GM18502 (cell line): ENCODE measurements around the gene ABR.

Source experiments
- ATAC-seq: cut with Tn5 transposase; IDR thresholded peaks from one replicate; pipeline ENCODE4 v1.9.1; 2021; ENCODE audit warnings: mild to moderate bottlenecking; ENCODE audit not compliant: unreplicated experiment, poor library complexity

The ABR gene

GRCh38 chr17:1179112-1179817, 516 bp downstream of the ABR start:
- no peak for ATAC-seq

GRCh38 chr17:1177016-1177700, 2.6 kb downstream of the ABR start:
- ATAC-seq = no peak

GRCh38 chr17:1174263-1174880, 5.4 kb downstream of the ABR start:
- no peak for ATAC-seq

DNA sequence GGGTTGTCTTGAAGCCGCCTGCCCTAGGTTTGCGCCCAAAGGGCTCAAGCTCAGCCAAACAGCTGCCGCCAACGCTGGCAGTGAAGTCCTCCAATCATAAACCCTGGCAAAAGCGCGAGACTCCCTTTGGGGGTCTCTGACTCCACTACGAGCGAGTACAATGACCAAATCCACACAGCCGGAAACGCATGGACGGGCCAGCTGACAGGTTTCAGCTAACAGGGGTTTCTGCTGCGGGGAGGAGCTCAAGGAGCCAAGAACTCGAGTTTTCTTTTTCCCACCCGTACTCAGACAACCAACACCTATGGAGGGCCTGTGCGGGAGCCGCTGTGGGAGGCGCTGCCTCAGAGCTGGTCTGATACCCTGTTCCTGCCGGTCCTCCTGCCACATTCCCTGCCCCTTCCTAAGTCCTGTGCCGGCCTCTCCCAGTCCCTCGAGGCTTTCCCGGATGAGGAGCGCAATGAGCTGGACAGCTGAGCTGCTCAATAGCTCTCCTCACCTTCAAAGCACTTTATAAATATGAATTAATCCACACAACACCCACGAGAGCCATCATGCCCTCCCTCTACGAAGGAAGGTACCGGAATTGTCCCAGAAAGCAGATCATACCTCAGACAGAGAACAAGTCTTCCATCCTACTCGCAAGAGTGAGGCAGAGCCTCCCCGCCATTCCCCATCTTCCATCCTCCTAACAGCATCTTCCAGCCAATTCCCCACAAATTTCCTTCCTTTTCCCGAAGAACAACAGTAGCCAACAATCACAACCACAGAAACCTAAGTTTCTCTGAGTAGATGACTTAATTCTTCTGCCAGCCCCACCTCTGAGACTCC, 6.1 kb downstream of the ABR start:
- ATAC-seq = no peak

GRCh38 chr17:1171953-1172352, 7.8 kb downstream of the ABR start:
- no peak for ATAC-seq

- ATAC-seq = no peak
These were observed 9.0 kb downstream of the ABR start for GRCh38 chr17:1170739-1171138.

GRCh38 chr17:1169929-1170312, 9.9 kb downstream of the ABR start:
- ATAC-seq = no peak

GRCh38 chr17:1169221-1169928, 10.4 kb downstream of the ABR start:
- no peak for ATAC-seq

GRCh38 chr17:1168533-1169220, 11.1 kb downstream of the ABR start:
- no peak for ATAC-seq

- ATAC-seq = no peak
These were observed 13.5 kb downstream of the ABR start for GRCh38 chr17:1166276-1166675.

DNA sequence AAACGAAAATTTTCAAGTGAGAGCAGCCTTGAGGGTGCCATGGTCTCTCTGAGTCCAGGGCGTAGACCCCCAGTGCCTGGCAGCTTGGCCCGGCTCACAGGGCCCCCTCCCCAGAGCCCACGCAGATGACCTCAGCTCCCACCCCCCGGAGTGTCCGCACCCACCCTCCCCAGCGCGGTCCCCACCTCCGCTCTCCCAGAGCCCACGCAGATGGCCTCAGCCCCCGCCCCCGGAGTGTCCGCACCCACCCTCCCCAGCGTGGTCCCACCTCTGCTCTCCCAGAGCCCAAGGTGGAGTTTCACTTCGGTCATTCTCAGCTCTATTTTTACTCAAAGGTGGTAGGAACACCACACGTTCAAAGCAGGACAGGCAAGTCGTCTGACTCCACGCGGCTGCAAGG, 13.9 kb downstream of the ABR start:
- ATAC-seq = no peak

- no peak for ATAC-seq
These were observed 14.7 kb downstream of the ABR start for GRCh38 chr17:1164935-1165556.

GRCh38 chr17:1162116-1162855, 17.5 kb downstream of the ABR start:
- no peak for ATAC-seq

- no peak for ATAC-seq
These were observed 19.0 kb downstream of the ABR start for GRCh38 chr17:1160591-1161390.

DNA sequence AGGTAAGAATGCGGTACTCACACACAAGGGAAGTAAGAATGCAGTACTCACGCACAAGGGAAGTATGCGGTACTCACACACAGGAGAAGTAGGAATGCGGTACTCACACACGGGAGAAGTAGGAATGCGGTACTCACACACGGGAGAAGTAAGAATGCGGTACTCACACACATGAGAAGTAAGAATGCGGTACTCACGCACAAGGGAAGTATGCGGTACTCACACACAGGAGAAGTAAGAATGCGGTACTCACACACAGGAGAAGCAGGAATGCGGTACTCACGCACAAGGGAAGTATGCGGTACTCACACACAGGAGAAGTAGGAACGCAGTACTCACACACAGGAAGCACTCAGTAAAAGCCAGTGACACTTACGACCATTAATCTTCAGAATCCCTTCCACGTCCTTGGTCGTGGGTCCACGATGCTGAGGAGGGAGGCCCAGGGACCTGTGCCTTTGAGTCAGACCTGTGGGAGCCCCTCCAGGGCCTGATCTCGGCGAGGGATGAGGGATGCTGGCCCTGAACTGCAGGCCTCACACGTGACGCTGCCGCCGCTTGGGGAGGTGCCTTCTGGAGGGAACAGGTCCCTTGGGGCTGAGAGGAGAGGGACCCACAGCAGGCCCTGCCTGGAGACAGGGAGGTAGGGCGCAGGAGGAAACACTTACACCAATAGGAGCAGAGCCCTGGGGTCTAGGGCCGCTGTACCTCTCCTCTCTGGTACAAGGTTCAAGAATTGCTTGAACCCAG, 20.2 kb downstream of the ABR start:
- ATAC-seq = no peak

DNA sequence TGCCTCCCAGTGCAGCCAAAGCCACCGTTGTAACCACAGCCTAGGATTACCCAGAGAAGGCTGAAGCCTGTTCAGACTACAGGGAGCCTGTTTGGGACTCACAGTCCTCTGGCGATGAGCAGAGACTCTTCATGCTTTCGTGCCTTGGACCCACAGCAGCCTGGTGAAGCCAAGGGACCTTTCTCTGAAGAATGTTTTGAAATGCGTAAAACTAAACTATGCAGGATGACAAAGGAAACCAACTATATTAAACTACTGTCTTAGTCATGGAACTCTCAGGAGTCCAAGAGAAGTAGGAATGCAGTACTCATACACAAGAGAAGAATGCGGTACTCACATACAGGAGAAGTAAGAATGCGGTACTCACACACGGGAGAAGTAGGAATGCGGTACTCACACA, 20.9 kb downstream of the ABR start:
- no peak for ATAC-seq

DNA sequence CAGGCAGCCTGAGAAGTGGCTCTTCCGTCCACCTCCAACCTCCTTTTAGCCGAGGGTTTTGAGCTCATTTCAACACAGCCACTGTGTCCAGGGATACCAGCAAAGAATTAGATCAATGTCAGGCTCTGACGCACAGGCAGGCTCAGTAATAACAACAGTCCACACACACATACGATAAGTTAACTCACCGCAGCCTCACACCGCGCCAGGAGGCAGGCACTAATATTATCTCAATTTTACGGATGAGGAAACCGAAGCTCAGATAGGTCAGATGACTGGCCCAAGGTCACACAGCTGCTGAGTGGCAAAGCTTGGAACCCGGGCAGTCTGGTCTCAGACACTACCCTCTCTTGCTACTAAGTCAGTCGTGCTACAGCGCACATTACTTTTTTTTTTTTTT, 22.9 kb downstream of the ABR start:
- no peak for ATAC-seq
